Suppressor macrophage treated with lipopolysaccharide for 4 hours (primary cell): ENCODE data around the gene PSENEN.

Source experiments
- DNase-seq: peaks from one replicate; pipeline ENCODE4 v3.0.0-alpha.2; 2020

The PSENEN gene

DNA sequence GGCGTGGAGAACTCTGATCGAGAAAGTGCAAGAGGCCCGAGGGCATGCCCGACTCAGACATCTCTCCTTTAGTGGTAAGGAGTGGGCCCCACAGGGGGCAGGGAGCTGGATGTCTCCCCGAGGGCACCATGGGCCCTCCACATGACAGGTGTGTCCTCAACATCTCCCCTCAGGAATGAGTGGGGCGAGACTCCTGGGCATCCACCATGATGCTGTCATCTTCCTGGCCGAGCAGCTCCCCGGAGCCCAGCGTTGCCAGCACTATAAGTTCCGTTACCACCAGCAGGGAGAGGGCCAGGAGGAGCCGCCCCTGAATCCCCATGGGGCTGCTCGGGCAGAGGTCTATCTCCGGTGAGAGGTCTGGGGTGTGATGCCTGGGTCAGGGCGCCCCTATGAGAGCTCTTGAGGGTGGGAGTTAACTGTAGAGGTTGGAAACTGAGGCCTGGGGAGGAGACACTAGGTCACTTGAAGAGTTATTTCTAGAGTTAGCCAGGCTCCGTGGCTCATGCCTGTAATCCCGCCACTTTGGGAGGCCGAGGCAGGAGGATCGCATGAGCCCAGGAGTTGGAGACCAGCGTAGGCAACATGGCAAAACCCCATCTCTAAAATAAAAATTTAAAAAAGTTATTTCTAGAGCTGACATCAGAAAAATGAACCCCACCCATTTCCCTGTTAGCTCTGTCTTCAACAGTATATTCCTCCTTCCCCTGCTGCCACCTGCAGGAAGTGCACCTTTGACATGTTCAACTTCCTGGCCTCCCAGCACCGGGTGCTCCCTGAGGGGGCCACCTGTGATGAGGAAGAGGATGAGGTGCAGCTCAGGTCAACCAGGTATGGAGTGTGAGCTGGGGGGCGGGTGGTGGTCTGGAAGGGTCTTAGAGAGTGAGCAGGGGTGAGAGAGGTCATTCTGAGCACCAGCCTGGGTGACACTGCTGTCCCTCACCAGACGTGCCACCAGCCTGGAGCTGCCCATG lies 8.3 kb upstream of the PSENEN start:
- no peak for DNase-seq

DNA sequence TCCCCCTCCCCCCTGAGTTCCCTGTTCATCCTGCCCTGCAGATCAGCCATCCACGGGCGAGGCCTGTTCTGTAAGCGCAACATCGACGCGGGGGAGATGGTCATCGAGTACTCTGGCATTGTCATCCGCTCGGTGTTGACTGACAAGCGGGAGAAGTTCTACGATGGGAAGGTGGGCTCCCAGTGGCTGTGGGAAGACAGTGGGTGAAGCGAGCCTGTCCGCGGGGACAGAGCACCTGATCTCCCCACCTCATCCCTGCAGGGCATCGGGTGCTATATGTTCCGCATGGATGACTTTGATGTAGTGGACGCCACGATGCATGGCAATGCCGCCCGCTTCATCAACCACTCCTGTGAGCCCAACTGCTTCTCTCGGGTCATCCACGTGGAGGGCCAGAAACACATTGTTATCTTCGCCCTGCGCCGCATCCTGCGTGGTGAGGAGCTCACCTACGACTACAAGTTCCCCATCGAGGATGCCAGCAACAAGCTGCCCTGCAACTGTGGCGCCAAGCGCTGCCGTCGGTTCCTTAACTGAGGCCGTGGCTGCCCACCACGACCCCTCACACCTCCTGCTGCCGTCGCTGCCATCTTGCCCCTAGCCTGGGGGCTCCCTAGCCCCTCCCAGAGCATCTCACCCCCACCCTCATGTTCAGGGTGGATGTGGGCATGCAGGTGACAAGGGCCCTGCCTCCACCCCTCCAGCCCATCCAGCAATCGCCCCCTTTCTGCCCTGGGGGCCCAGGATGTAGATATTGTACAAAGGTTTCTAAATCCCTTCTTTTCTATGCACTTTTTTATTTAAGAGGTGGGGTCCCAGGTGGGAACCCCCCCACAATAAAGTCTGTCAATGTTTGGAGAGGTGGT lies 7.2 kb upstream of the PSENEN start:
- DNase-seq = no peak

DNA sequence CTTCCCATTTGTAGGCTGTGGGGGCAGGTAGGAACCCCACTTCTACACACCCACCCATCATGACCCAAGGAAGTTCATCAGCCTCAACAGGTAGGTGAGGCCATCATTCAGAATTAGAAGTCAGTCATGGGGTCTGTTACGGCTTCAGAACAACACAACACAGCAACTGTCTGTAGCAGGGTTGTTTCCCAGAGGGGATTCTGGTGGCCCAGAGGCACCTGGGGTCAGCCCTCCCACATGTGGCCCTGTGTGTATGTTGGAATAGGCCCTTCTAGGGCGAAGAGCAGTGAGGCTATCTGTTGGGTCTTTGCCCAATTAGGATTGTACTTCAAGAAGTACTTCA lies 6.6 kb upstream of the PSENEN start:
- no peak for DNase-seq

DNA sequence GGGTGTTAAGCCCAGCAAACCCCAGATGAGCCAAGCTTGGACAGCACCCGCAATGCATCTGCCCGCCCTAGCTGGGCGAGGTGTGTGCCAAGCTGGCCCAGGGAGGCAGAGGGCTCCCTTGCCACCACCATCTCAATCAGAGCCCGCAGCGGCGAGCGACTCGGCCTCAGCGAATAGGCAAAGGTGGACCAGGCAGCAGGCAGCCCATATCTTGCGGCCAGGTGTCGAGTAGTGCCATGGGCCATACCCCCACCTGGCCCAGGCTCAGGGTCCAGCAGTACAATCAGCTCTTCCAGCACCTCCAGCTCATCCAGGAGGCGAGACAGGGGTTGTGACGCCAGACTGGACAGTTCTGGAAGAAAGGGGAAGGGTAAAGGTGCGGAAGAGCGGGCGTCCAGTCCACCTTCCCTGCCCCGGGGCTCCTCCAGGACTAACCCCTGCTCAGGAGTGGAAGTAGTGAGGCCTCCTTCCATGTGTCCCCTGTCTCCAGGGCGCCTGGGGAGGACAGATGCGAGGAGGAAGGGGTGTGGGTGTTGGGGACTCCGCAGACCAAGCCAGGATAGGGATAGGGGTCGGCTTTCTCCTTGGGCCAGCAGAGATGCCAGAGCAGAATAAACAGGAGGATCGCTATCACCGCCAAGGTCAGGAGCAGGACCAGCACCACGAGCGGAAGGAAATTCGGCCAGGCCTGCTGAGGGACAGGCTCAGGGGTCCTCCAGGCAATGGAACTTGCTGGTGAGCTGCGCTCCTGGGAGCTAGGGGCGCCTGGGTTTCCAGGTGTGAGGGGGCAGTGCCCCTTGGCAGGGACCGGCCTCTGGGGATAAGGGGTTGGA lies 6.0 kb upstream of the PSENEN start:
- DNase-seq = no peak

DNA sequence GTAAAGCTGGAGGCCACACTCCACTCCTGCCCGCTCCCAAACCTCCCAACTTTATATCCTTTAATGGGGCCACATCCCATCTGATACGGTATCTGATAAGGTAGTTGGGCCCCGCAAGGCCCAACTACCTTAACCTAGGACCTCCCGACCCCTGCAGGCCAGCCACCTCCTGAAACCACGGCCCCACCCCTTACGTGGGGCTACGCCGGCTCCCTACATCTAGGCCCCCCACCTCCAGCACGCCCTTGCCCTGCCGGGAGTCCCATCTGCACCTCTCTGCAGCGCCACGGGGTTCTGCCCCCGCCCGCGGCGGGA lies 5.4 kb upstream of the PSENEN start:
- DNase-seq = no peak

DNA sequence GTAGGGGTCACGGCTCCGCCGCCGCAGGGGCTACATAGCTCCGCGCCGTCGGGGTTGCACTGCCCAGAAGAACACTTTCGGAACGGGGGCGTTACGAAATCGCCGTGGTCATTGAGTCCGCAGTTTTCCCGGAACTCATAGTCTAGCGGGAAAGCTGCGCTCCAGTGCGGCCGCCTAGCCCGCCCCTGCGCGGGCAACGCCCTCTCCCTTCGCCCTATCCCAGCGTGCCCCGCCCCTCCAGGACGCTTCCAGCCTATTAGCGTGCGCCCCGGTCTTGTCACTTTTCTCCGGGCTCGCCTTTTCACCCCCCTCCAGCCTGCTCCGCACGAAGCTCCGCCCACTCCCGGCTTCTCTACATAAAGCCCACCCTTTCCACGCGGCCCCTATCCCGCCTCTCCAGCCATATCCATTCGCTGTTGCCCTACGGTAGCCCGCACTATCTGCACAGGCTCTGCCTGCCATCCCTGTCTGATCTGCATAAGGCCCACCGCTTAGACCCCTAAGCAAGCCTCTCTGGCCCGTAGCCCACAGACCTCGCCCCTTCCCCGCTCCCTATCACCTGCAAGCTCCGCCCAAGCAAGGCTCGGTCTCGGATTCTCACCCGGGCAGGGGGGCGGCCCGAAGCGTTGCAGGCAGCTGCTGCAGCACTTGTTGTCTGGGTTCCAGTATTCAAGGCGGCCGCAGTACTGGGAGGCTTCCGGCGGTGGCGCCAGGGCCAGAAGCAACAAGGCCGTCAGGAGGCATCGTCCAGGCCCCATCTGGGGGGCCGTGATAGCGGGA lies 4.8 kb upstream of the PSENEN start:
- peak; percentile 99 for DNase-seq

DNA sequence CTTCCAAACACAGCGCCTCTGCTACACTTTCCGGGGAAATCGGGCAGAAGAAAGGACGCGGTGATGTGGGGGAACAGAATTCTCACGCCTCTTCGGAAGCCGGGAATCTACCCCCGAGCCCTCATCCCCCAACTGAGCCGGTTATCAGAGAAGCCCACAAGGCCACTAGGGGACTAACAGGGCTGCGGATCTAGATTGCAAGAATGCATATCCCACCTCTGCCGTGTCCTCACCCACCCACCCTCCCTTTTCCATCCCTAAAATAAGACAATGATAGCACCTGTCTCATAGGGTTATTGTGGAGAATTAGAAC lies 4.3 kb upstream of the PSENEN start:
- no peak for DNase-seq

DNA sequence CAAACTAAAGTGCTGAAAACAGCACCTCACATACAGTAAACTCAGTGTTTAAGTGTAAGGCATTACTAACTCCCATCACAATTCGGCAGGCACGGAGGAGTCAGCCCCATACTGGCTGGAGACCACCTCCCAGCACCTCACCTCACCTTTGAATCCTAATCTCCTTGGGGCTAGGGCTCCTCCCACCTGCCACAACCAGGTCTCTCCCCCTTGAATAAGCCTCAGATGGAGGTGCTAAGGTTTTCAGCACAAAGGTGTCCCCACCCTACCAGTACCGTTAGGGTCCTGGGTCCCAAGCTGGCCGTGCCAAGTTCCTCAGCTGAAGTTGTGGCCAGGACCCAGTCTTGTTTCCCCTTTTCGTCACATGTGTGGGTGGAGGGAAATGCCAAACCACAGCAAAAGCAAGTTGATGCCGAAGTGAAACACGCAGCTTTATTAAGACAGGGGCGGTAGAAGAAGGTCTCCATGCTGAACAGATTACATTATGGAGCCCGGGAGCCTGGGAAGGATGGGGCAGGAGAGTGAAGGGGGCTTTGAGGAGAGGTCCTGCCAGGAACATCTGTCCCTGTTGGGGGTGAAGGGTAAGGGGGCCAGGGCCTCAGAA lies 3.2 kb upstream of the PSENEN start, which contains the start of gene IGFLR1:
TSS of gene IGFLR1 (minus strand) at position 332 of the 604 bp plus-strand sequence. CDS start 1,272 bp downstream, outside the sequence.
- DNase-seq = peak; percentile 92

DNA sequence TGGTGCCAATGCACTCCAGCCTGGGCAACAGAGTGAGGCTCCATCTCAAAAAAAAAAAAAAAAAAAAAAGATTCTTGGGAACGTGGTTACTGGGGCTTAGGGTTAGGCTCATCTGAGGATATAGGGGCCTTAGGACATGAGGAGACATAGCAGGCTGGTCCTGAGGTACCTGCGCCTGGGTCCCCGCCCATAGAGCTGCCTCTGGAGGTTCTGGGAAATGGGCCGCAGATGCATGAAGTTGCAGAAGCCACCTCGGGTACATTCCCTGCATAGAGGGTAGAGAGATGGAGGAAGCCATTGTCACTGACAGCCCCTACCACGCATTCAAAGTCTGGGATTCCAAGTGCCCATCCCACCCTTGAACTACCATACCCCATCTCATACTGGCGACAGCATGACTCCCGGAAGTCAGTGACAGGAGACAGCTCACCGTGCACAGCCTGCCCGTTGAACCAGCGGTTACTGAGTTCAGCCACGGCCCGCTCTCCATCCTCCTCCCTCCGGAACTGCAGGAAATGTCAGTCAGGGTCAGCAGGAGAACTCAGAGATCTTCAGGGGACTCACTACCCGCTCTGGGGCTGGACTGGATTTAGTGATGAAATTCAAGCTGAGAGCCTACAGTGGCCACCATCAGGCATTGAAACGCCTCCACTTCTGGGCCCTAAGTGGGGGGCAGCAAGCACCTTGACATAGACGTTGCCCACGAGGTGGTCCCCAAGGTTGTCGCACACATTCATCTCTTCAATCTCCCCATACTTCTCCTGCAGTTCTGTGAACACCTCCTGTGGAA lies 1.6 kb upstream of the PSENEN start:
- DNase-seq = no peak

DNA sequence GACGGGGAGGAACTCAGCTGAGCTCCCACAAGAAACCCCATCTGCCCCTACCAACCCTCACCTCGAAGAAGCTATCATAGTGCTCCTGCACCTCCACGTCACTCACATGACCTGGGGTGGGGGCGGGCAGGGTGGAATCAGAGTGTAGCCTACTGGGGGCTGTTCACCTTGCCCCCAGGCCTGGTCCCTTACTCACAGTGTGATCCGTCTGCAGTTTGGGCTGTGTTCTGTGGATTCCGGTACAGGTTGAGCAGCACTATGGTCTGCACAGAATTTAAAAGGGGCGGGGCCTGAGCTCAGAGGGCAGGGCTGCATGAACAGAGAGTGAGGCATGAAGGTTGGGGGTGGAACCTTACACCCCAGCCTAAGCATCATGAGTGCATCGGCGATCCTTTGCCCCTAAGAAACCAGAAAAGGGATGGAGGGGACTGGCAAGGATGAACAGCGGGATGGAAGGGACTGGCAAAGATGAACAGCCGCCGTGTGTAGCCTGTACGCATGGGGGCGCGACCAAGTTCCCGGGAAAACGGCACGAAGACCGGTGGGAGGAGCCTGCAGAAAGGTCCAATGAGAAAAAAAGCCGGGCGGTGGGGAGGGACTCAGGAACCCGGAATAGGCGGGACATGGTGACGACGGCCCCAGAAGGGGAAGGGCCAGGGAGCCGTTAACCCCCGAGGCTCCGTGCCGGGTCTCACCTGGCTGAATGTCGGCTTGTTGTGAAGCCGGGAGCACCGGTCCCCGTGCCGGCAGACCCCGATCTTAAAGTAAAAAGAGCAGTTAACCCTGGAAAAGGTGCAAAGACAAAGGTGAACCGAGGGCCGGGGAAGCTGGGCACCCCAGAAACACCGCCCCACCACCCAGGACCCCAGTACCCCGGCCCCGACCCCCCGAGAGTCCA lies 772 bp upstream of the PSENEN start:
- peak; percentile 97 for DNase-seq

DNA sequence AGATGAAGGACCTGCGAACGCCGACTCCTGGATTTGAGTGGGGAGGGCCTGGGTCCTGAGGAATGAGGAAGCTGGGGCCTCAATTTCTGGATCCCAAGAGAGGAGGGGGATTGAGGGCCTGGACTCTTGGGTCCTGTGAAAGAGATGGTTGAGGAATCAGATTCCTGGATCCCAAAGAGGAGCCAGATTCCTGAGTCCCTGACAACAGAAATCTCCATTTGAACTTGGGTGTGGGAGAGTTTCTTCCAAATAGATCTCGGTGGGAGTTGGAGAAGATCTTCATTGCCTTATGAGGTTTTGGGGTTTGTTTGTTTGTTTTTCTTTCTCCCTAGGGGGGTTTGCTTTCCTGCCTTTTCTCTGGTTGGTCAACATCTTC lies 624 bp downstream of the PSENEN start:
- DNase-seq = no peak

DNA sequence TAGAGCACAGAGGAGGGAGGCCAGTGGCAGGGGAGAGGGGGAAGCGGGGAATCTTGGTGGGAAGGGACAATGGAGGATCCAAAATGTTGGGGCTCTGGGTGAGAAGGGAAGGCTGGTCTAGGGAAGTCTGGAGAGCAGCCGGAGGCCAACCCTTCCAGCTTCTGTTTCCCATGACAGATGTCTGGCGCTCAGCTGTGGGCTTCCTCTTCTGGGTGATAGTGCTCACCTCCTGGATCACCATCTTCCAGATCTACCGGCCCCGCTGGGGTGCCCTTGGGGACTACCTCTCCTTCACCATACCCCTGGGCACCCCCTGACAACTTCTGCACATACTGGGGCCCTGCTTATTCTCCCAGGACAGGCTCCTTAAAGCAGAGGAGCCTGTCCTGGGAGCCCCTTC lies 1.1 kb downstream of the PSENEN start:
- no peak for DNase-seq

DNA sequence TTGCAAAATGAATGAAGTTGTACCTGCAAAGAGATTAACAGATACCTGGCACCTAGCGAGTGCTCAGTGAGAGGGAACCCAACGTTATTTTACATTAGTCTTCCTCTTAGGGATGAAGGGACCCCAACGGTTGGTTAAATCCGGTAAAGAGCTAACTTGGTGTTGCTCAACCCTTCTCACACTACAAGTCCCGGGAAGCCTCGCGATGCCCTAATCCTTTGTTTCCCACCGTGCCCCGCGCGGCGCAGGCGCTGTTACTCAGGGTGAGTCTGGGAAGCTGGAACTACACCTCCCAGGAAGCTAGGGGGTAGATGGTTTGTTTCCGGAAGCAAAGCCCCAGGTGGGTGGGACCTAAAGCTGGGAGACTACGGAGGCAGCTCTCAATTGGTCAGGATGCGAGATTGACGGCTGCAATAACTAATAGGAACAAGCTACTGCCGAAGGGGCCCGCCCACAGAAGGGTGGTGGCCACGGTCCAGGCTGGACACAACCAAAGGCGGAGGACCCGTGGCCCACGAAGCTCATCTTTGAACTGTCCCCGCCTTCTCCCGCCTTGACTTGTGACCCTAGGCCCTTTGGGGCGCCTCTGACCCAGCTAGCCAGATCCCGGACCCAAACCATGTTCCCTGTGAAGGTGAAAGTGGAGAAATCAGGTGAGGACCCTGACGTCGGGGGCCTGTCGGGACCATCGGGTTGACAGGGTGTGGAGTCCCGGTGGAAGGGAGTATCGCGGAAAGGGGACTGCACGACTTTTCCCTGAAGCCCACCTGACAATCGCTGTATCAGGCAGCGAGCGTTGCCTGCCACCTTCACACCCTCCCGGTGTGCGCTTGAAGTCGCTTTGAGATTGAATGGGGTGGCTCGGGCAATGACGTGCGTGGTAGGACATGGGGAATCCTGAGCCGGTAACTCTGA lies 2.9 kb downstream of the PSENEN start, which contains the start of gene LIN37:
TSS of gene LIN37 (plus strand) at position 471 of the 915 bp plus-strand sequence. CDS start at position 620, 149 bp downstream.
- DNase-seq = peak; percentile 99

DNA sequence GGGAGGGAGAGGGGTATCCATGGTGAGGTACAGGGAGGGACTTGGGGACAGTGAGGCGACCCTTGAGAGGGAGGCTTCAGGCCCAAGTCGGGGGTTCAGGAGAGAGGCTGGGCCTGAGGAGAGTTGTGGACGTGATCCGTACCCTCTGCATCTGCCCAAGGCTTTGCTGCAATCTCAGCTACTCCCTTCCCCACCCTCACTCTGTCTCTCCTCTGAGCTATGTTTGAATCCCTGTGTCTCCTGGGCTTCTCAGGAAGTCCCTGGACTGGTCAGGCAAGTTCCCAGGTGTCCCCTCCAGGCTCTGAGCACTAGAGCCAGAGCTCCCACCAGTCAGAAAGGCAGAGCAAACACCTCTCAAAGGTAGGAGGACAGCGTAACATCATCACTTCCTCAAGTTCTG lies 4.7 kb downstream of the PSENEN start:
- no peak for DNase-seq

DNA sequence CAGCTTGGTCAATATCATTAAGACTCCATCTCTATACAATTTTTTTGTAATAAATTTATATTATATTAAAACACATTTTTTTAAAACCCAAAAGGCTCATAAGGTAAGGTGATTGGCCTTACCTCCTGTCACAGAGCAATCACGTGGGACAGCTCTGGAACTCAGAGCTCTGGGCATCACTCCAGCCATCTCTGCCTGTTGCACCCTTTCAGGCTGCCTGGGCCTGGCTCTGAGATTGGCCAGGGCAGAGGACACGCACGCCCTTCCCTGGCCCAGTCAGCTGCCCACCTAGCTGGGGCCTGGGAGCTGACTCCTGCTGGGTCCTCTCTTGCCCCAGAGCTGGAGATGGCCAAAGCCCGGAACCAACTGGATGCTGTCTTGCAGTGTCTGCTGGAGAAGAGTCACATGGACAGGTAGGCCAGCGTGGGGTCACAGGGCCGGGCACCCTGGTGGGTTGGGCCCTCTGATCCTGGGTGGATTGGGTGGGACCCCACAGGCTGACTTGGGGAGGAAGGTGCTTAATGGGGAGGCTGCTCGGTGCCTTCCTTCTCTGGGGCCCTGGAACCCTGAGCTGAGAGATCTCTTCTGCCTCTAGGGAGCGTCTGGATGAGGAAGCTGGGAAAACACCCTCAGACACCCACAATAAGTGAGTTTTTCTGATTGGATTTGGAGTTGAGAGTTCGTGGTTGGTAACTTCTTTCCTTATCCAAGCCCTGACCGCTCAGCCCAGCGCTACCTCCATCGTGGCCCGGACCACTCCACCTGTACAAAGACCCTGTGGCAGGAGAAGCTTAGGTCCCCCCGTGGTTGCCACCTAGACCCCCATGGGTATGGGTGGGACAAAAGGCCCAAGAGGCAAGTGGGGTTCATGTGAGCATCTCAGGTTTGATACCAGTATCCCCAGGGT lies 6.6 kb downstream of the PSENEN start:
- no peak for DNase-seq

DNA sequence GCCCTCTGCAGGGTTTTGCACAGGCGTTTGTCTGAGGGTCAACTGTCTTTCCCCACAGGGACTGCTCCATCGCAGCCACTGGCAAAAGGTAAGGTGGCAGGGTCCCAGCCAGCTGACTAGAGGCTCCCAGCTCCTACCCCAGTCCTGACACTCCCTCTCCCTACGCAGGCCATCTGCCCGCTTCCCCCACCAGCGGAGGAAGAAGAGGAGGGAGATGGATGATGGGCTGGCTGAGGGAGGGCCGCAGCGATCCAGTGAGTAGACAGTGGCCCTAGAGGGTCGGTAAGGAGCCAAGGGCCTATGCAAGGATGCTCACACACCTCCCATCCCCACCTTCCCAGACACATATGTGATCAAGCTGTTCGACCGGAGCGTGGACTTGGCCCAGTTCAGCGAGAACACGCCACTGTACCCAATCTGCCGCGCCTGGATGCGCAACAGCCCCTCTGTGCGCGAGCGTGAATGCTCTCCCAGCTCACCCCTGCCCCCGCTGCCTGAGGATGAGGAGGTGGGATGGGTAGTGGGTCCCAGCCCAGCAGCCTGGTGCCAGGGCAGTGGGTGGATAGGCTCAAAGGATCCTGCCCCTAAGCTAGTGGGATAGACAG lies 7.4 kb downstream of the PSENEN start:
- DNase-seq = no peak
